Peyer's patch (tissue), 4 donors: ENCODE results near the gene LRRC32. TPM values are rescaled to one million over a fixed set of nuclear protein-coding genes. Genes with fewer than 3 reads are reported as not detected.
A peak's percentile ranks its signal among the peaks of the same experiment; 100 is the strongest.

Experiments
- DNase-seq, 3 donors: peaks; one replicate each; pipeline ENCODE4 v3.0.0-alpha.2; 2017 to 2019
- H3K27ac ChIP-seq, 4 donors: fragments of 200-600 bp; sonication (generic); one replicate each; pipeline ENCODE4 v1.5.1; 2016 to 2019
- H3K27me3 ChIP-seq, 2 donors: fragments of 200-600 bp; sonication (generic); one replicate each; pipeline ENCODE4 v1.5.1; 2019
- H3K36me3 ChIP-seq, 3 donors: fragments of 200-600 bp; sonication (generic); one replicate each; pipeline ENCODE4 v1.5.1; 2016 to 2019
- H3K4me1 ChIP-seq, 4 donors: fragments of 200-600 bp; sonication (generic); one replicate each; pipeline ENCODE4 v1.5.1; 2016 to 2019
- H3K4me3 ChIP-seq, 4 donors: fragments of 200-600 bp; sonication (generic); 1 replicate in 3 of 4; 2 replicates in 1 of 4; pipeline ENCODE4 v1.5.1; 2016 to 2019; ENCODE audit warnings: mild to moderate bottlenecking in 1 of 4
- H3K9me3 ChIP-seq, 4 donors: fragments of 200-600 bp; sonication (generic); one replicate each; pipeline ENCODE4 v1.5.1; 2016 to 2019; ENCODE audit warnings: mild to moderate bottlenecking in 1 of 4
- CTCF ChIP-seq, 6 experiments: fragments of 450-650 bp in 4 of 6; fragments of 200-600 bp in 2 of 6; sonication (generic) in 1 of 6; IDR thresholded peaks; one replicate each; pipeline ENCODE4 v1.5.1; 2017 to 2019; ENCODE audit warnings: antibody characterized with exemption in 6 of 6, mild to moderate bottlenecking in 3 of 6, moderate library complexity in 1 of 6
- POLR2A ChIP-seq, 2 donors: fragments of 450-650 bp; IDR thresholded peaks; one replicate each; pipeline ENCODE4 v1.5.1; 2017; ENCODE audit warnings: antibody characterized with exemption in 2 of 2, mild to moderate bottlenecking in 2 of 2, moderate library complexity in 2 of 2
- total RNA-seq, 4 donors: library from RNA; depleted of rRNA; stranded (reverse); fragments of >200 nt; gene quantifications; one replicate each; pipeline ENCODE4 v1.1.0, GENCODE V29; 2016

Gene LRRC32
- total RNA-seq, 4 donors from 2014 or later, result 4.0 to 36.7 (median 23.0) TPM

GRCh38 chr11:76702336-76703128 lies 32.0 kb upstream of the LRRC32 start:
- TF ChIP-seq CTCF (IDR thresholded peaks at IDR 0.05), result no peak
- no peak for TF ChIP-seq POLR2A (IDR thresholded peaks at IDR 0.05)
- no peaks in the 10 kb centered on the region for H3K36me3 ChIP-seq

GRCh38 chr11:76701294-76702040 lies 30.9 kb upstream of the LRRC32 start:
- DNase-seq, result no peak
- Histone ChIP-seq H3K4me3 (no peak overlapping the region), H3K27ac (no peak overlapping the region), H3K9me3 (no peaks in the 10 kb centered on the region), H3K36me3 (no peaks in the 10 kb centered on the region), H3K27me3 (no peaks in the 10 kb centered on the region), H3K4me1 (no peaks in the 10 kb centered on the region)
- TF ChIP-seq POLR2A (IDR thresholded peaks at IDR 0.05) (no peak), CTCF (IDR thresholded peaks at IDR 0.05) (no peak)

More at GRCh38 chr11:76702336-76703128, 32.0 kb upstream of the LRRC32 start:
- no peaks in the 10 kb centered on the region for H3K27me3 ChIP-seq
- DNase-seq, result no peak
- no peak overlapping the region for H3K4me3 ChIP-seq
- no peak overlapping the region for H3K27ac ChIP-seq
- H3K4me1 ChIP-seq, result no peaks in the 10 kb centered on the region
- no peaks in the 10 kb centered on the region for H3K9me3 ChIP-seq

- no peaks in the 10 kb centered on the region for H3K4me1 ChIP-seq
- no peaks in the 10 kb centered on the region for H3K36me3 ChIP-seq
- no peaks in the 10 kb centered on the region for H3K9me3 ChIP-seq
- TF ChIP-seq CTCF (IDR thresholded peaks at IDR 0.05) (no peak), POLR2A (IDR thresholded peaks at IDR 0.05) (no peak)
- H3K27me3 ChIP-seq, result no peaks in the 10 kb centered on the region
- no peak overlapping the region for H3K27ac ChIP-seq
- H3K4me3 ChIP-seq, result no peak overlapping the region
- peak in 1 of 3 donors; percentile 32 for DNase-seq
Measured at GRCh38 chr11:76700177-76701100, 29.9 kb upstream of the LRRC32 start.

GRCh38 chr11:76699451-76700091 lies 29.0 kb upstream of the LRRC32 start:
- Histone ChIP-seq H3K9me3 (no peaks in the 10 kb centered on the region), H3K27me3 (no peaks in the 10 kb centered on the region), H3K4me3 (no peak overlapping the region), H3K36me3 (no peaks in the 10 kb centered on the region), H3K4me1 (no peaks in the 10 kb centered on the region), H3K27ac (no peak overlapping the region)
- TF ChIP-seq CTCF (IDR thresholded peaks at IDR 0.05) (no peak), POLR2A (IDR thresholded peaks at IDR 0.05) (no peak)
- DNase-seq, result no peak
